HuH-7 (cell line): ENCODE results near the gene FMR1.

Experiments used
- DNase-seq: peaks from one replicate; pipeline ENCODE4 v3.0.0; 2011; ENCODE audit warnings: low spot score

FMR1 gene

GRCh38 chrX:147916375-147916968 lies 4.8 kb downstream of the FMR1 start:
- DNase-seq, result no peak

GRCh38 chrX:147917700-147918695 lies 6.3 kb downstream of the FMR1 start:
- no peak for DNase-seq

- DNase-seq, result no peak
Measured at GRCh38 chrX:147920161-147920666, 8.5 kb downstream of the FMR1 start.

- DNase-seq, result no peak
Measured at GRCh38 chrX:147923605-147924004, 11.9 kb downstream of the FMR1 start.

- no peak for DNase-seq
Measured at GRCh38 chrX:147927256-147927655, 15.5 kb downstream of the FMR1 start.

- DNase-seq, result no peak
Measured at GRCh38 chrX:147933815-147934214, 22.1 kb downstream of the FMR1 start.

GRCh38 chrX:147935156-147935758 lies 23.5 kb downstream of the FMR1 start:
- DNase-seq, result no peak

GRCh38 chrX:147945286-147945685 lies 33.6 kb downstream of the FMR1 start:
- no peak for DNase-seq

- no peak for DNase-seq
Measured at GRCh38 chrX:147948531-147948930, 36.8 kb downstream of the FMR1 start.

GRCh38 chrX:147950352-147950751 lies 38.6 kb downstream of the FMR1 start:
- peak; percentile 30 for DNase-seq

- no peak for DNase-seq
Measured at GRCh38 chrX:147953976-147954375, 42.3 kb downstream of the FMR1 start.

GRCh38 chrX:147957291-147957690 lies 45.6 kb downstream of the FMR1 start:
- no peak for DNase-seq

GRCh38 chrX:147958291-147958690 lies 46.6 kb downstream of the FMR1 start:
- no peak for DNase-seq

- DNase-seq, result no peak
Measured at GRCh38 chrX:147960722-147961121, 49.0 kb downstream of the FMR1 start.

- DNase-seq, result peak; percentile 13
Measured at GRCh38 chrX:147962476-147962875, 50.8 kb downstream of the FMR1 start.

GRCh38 chrX:147978931-147979330 lies 67.2 kb downstream of the FMR1 start:
- DNase-seq, result no peak

- no peak for DNase-seq
Measured at GRCh38 chrX:147981038-147981752, 69.5 kb downstream of the FMR1 start, which contains the start of gene FMR1NB. TSS of gene FMR1NB (plus strand) at chrX:147981337. CDS start at chrX:147981403, 66 bp downstream.
